CD14-positive monocyte (primary cell): ENCODE measurements around the gene LTBP4. TPM values are rescaled to one million over a fixed set of nuclear protein-coding genes. Genes with fewer than 3 reads are reported as not detected.
A peak's percentile ranks its signal among the peaks of the same experiment; 100 is the strongest.

ENCODE experiments used
- DNase-seq, 3 donors: peaks; one replicate each; pipeline ENCODE4 v3.0.0-alpha.2; 2011 to 2022
- H2AFZ ChIP-seq: 2 replicates; pipeline ENCODE4 v1.6.0; 2012; ENCODE audit warnings: mild to moderate bottlenecking, low read depth, low read length, inconsistent platforms; ENCODE audit not compliant: insufficient read depth, poor library complexity, severe bottlenecking
- H3K27ac ChIP-seq, 2 donors: 1 replicate in 1 of 2; 2 replicates in 1 of 2; pipeline ENCODE4 v1.5.1; 2012 to 2013; ENCODE audit warnings: low read length in 2 of 2, control low read depth in 1 of 2, inconsistent platforms in 1 of 2, low read depth in 1 of 2, mild to moderate bottlenecking in 1 of 2
- H3K27me3 ChIP-seq, 2 donors: one replicate each; pipeline versions ENCODE4 v1.6.0 to v1.6.1; 2011 to 2013; ENCODE audit warnings: low read length in 2 of 2; ENCODE audit not compliant: control insufficient read depth in 2 of 2, insufficient read depth in 2 of 2
- H3K36me3 ChIP-seq, 2 donors: replicated peaks in 1 of 2; 1 replicate in 1 of 2; 2 replicates in 1 of 2; pipeline versions ENCODE4 v1.5.1 to v1.6.1; 2012 to 2013; ENCODE audit warnings: low read length in 2 of 2, control low read depth in 1 of 2, inconsistent platforms in 1 of 2, mild to moderate bottlenecking in 1 of 2; ENCODE audit not compliant: insufficient read depth in 2 of 2, control insufficient read depth in 1 of 2
- H3K4me1 ChIP-seq, 2 donors: 1 replicate in 1 of 2; 2 replicates in 1 of 2; pipeline versions ENCODE4 v1.5.1 to v1.6.1; 2012 to 2013; ENCODE audit warnings: low read length in 2 of 2, control low read depth in 1 of 2, inconsistent platforms in 1 of 2, mild to moderate bottlenecking in 1 of 2, moderate library complexity in 1 of 2; ENCODE audit not compliant: insufficient read depth in 2 of 2, control insufficient read depth in 1 of 2
- H3K4me2 ChIP-seq: replicated peaks from 2 replicates; pipeline ENCODE3; 2012; ENCODE audit warnings: low read length, moderate library complexity, mild to moderate bottlenecking; ENCODE audit not compliant: poor library complexity, severe bottlenecking; ENCODE audit errors: extremely low read depth
- H3K4me3 ChIP-seq, 3 experiments: fragments of 200-600 bp in 1 of 3; sonication (generic) in 1 of 3; replicated peaks in 1 of 3; 1 replicate in 2 of 3; 2 replicates in 1 of 3; pipeline ENCODE4 v1.5.1; 2011 to 2013; ENCODE audit warnings: low read length in 3 of 3, mild to moderate bottlenecking in 3 of 3, control low read depth in 2 of 3, low read depth in 2 of 3, inconsistent platforms in 1 of 3, moderate library complexity in 1 of 3
- H3K79me2 ChIP-seq: 2 replicates; pipeline ENCODE4 v1.6.0; 2012; ENCODE audit warnings: mild to moderate bottlenecking, control low read depth, inconsistent platforms, low read length, moderate library complexity; ENCODE audit not compliant: insufficient read depth
- H3K9ac ChIP-seq: 2 replicates; pipeline ENCODE4 v1.6.0; 2017; ENCODE audit warnings: low read length, mild to moderate bottlenecking; ENCODE audit not compliant: insufficient read depth, poor library complexity, severe bottlenecking
- H3K9me3 ChIP-seq, 2 donors: replicated peaks in 1 of 2; 1 replicate in 1 of 2; 2 replicates in 1 of 2; pipeline versions ENCODE4 v1.5.1 to v1.6.1; 2012 to 2013; ENCODE audit warnings: low read length in 2 of 2, control low read depth in 1 of 2; ENCODE audit not compliant: control insufficient read depth in 1 of 2, insufficient read depth in 1 of 2
- H4K20me1 ChIP-seq: 2 replicates; pipeline ENCODE4 v1.6.0; 2012; ENCODE audit warnings: mild to moderate bottlenecking, low read length, control low read depth, moderate library complexity; ENCODE audit not compliant: insufficient read depth
- H3K27ac Mint-ChIP-seq, 7 donors: one replicate each; pipeline ENCODE4 v1.8.0; 2020; ENCODE audit warnings: mild to moderate bottlenecking in 7 of 7, mixed read lengths in 7 of 7, moderate library complexity in 6 of 7, inconsistent platforms in 2 of 7
- H3K27me3 Mint-ChIP-seq, 3 donors: one replicate each; pipeline ENCODE4 v1.8.0; 2021 to 2022; ENCODE audit warnings: low read depth in 3 of 3, mild to moderate bottlenecking in 3 of 3, mixed read lengths in 3 of 3, moderate library complexity in 3 of 3, inconsistent platforms in 1 of 3
- H3K36me3 Mint-ChIP-seq, 2 donors: one replicate each; pipeline ENCODE4 v1.8.0; 2020; ENCODE audit warnings: mixed read lengths in 2 of 2, inconsistent platforms in 1 of 2, mild to moderate bottlenecking in 1 of 2
- H3K4me1 Mint-ChIP-seq: one replicate; pipeline ENCODE4 v1.8.0; 2020; ENCODE audit warnings: mild to moderate bottlenecking, mixed read lengths
- H3K4me3 Mint-ChIP-seq, 2 donors: one replicate each; pipeline ENCODE4 v1.8.0; 2020; ENCODE audit warnings: mild to moderate bottlenecking in 2 of 2, mixed read lengths in 2 of 2, moderate library complexity in 1 of 2
- H3K9me3 Mint-ChIP-seq, 7 donors: one replicate each; pipeline ENCODE4 v1.8.0; 2020 to 2022; ENCODE audit warnings: mixed read lengths in 7 of 7, mild to moderate bottlenecking in 6 of 7, moderate library complexity in 6 of 7, inconsistent platforms in 2 of 7
- CTCF ChIP-seq: fragments of 200-600 bp; IDR thresholded peaks from one replicate; pipeline ENCODE4 v1.8.0; 2022; ENCODE audit warnings: antibody characterized with exemption, mild to moderate bottlenecking
- WGBS: methylation state at CpG from one replicate; pipeline ENCODE4 v1.1.5; 2013; ENCODE audit warnings: missing lambda C conversion rate; ENCODE audit not compliant: insufficient coverage; 5-methylcytosine and 5-hydroxymethylcytosine counted together
- intact Hi-C, 2 donors: fragments of 100-400 bp; cut with micrococcal nuclease; formaldehyde crosslinking; loops; one replicate each; pipeline versions ENCODE4 v1.15.0 to v1.15.1; 2023
- polyA plus RNA-seq, 3 donors: library from polyadenylated mRNA; depleted of rRNA in 1 of 3; unstranded in 2 of 3; stranded (reverse) in 1 of 3; fragments of 300-500 nt in 2 of 3; fragments of >200 nt in 1 of 3; fragmentation: Illumina TruSeq in 2 of 3; gene quantifications; 1 replicate in 2 of 3; 2 replicates in 1 of 3; pipeline ENCODE4 v1.2.3, GENCODE V29; 2012 to 2021

Gene LTBP4
- polyA plus RNA-seq, 3 donors, result 3.8 to 38.7 (median 8.0) TPM

GRCh38 chr19:40603071-40603388, 1.9 kb downstream of the LTBP4 start:
- intact Hi-C loops, result loop anchor here (5.0 to 10.0 kb wide), 3 partner anchors 36 to 298 kb away; no protein-coding TSS in a partner anchor
- peak overlapping the region in 1 of 2 donors; percentile 91 for H3K4me3 Mint-ChIP-seq
- no peak overlapping the region for H3K4me3 ChIP-seq

More at GRCh38 chr19:40603071-40603388, 1.9 kb downstream of the LTBP4 start:
- H3K9me3 ChIP-seq, result peaks cover 0 to 21% of the 10 kb centered on the region in 2 donors
- peaks cover 3 to 38% (median 23%) of the 10 kb centered on the region in 7 donors for H3K9me3 Mint-ChIP-seq
- peaks cover 8% of the 10 kb centered on the region for H4K20me1 ChIP-seq
- TF ChIP-seq CTCF, result no peak
- H3K27me3 Mint-ChIP-seq, result peaks cover 79 to 98% (median 95%) of the 10 kb centered on the region in 3 donors
- no peak overlapping the region for H2AFZ ChIP-seq
- H3K4me1 Mint-ChIP-seq, result peaks cover 70% of the 10 kb centered on the region
- no peak overlapping the region for H3K27ac ChIP-seq
- no peak overlapping the region for H3K27ac Mint-ChIP-seq
- no peak overlapping the region for H3K4me2 ChIP-seq
- H3K36me3 Mint-ChIP-seq, result peaks cover 10 to 23% of the 10 kb centered on the region in 2 donors
- H3K27me3 ChIP-seq, result peaks cover 45 to 93% of the 10 kb centered on the region in 2 donors
- DNase-seq, result no peak
- H3K79me2 ChIP-seq, result no peaks in the 10 kb centered on the region
- H3K9ac ChIP-seq, result no peak overlapping the region
- H3K36me3 ChIP-seq, result no peaks in the 10 kb centered on the region
- H3K4me1 ChIP-seq, result peaks cover 55 to 78% of the 10 kb centered on the region in 2 donors
- WGBS, result no CpG with 5 or more reads among the region's 2 CpGs
